Stimulated activated CD4-positive, alpha-beta T cell treated with anti-CD3 and anti-CD28 coated beads, Interleukin-1b, Interleukin-23, amount 100 ng/mL, for 1 hour (primary cell): ENCODE results near the gene EVX2.

Experiments
- DNase-seq, 2 donors: peaks; one replicate each; pipeline ENCODE4 v3.0.0-alpha.2; 2020; ENCODE audit warnings: low read depth in 2 of 2

Gene EVX2

GRCh38 chr2:176096243-176096985 is 12.7 kb upstream of the EVX2 start:
- no peak for DNase-seq

- no peak for DNase-seq
These were observed 11.7 kb upstream of the EVX2 start for GRCh38 chr2:176095421-176095820.

- DNase-seq = no peak
These were observed 10.6 kb upstream of the EVX2 start for GRCh38 chr2:176094349-176094748.

- DNase-seq = no peak
These were observed 10.1 kb upstream of the EVX2 start for GRCh38 chr2:176093898-176094249.

GRCh38 chr2:176093145-176093897 is 9.6 kb upstream of the EVX2 start:
- DNase-seq = no peak

GRCh38 chr2:176092270-176093144 is 8.7 kb upstream of the EVX2 start, which contains the start of gene HOXD13:
TSS of gene HOXD13 (plus strand) at chr2:176092721. CDS start at chr2:176092891, 170 bp downstream.
- no peak for DNase-seq

GRCh38 chr2:176091329-176092258 is 7.8 kb upstream of the EVX2 start:
- no peak for DNase-seq

GRCh38 chr2:176090862-176091261 is 7.1 kb upstream of the EVX2 start:
- DNase-seq = no peak

- no peak for DNase-seq
These were observed 6.2 kb upstream of the EVX2 start for GRCh38 chr2:176089843-176090395.

GRCh38 chr2:176088937-176089842 is 5.4 kb upstream of the EVX2 start:
- no peak for DNase-seq

- DNase-seq = no peak
These were observed 4.5 kb upstream of the EVX2 start for GRCh38 chr2:176088048-176088936.

- DNase-seq = no peak
These were observed 3.7 kb upstream of the EVX2 start for GRCh38 chr2:176087330-176088047.

- no peak for DNase-seq
These were observed 2.4 kb upstream of the EVX2 start for GRCh38 chr2:176085861-176086771.

GRCh38 chr2:176085120-176085788 is 1.5 kb upstream of the EVX2 start:
- no peak for DNase-seq

GRCh38 chr2:176084611-176085119 is 903 bp upstream of the EVX2 start:
- DNase-seq = no peak
